Measurements from ENCODE around the gene SCYGR8.
"Not testable (repeated sequence)": the region's sequence is repeated elsewhere in the genome, so short reads cannot be mapped to it uniquely, and the experiment has no call there.

The SCYGR8 gene

DNA sequence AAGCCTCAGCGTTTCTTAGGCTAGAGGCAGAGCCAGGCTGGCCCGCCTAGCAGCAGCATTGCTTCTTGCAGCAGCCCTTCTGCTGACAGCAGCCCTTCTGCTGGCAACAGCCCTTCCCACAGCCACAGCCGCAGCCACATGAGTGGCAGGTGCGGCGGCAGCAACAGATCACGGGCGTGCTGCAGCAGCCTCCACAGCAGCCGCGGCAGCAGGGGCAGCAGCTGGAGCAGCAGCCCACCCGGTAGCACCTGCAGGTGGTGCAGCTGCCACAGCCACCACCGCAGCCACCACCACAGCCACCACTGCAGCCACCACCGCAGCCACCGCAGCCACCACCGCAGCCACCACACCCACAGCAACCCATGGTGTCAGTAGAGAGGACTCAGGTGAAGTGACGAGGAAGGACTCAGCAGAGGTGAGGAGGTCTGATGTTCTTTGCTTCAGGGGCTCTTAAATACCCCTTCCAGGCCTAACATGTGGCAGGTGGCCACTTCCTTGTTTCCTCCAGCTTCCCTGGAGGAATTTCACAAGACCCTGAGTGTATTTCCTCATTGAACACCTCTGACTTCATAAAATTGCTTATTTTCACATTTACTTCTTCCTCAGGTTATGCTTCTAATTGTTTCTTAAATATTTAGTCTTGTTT is 21.2 kb upstream of the SCYGR8 start, which contains the start of gene SCYGR6:
Gene SCYGR6, minus strand, starts transcription at position 364 of the 646 bp plus-strand sequence. Its CDS starts 0 bp downstream, at position 364.
- TF ChIP-seq, protein P1, sequence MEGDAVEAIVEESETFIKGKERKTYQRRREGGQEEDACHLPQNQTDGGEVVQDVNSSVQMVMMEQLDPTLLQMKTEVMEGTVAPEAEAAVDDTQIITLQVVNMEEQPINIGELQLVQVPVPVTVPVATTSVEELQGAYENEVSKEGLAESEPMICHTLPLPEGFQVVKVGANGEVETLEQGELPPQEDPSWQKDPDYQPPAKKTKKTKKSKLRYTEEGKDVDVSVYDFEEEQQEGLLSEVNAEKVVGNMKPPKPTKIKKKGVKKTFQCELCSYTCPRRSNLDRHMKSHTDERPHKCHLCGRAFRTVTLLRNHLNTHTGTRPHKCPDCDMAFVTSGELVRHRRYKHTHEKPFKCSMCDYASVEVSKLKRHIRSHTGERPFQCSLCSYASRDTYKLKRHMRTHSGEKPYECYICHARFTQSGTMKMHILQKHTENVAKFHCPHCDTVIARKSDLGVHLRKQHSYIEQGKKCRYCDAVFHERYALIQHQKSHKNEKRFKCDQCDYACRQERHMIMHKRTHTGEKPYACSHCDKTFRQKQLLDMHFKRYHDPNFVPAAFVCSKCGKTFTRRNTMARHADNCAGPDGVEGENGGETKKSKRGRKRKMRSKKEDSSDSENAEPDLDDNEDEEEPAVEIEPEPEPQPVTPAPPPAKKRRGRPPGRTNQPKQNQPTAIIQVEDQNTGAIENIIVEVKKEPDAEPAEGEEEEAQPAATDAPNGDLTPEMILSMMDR (IDR thresholded peaks at IDR 0.05; ENCODE audit: low read depth, low read length), result no peak
- no peak within 1 kb of the TSS for H3K4me3 ChIP-seq (ENCODE audit: low read depth, low read length)

DNA sequence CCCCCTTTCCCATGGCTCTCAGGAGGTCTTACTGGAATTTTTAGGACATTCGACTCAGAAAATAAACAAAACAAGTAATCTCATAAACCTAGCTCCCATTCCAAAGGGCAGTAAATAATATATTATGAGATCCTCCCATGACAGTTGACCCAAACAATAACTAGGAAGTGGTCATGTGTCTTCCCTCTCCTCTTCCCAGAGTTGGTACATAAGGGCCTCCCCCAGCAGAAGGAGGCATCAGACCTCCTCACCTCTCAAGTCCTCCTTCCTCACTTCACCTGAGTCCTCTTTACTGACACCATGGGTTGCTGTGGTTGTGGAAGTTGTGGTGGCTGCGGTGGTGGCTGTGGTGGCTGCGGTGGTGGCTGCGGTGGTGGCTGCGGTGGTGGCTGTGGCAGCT is 17.7 kb upstream of the SCYGR8 start, which contains the start of gene SCYGR7:
Gene SCYGR7, plus strand, starts transcription at position 301 of the 400 bp plus-strand sequence. Its CDS starts 0 bp downstream, at position 301.
- TF ChIP-seq, protein P1 (IDR thresholded peaks at IDR 0.05; ENCODE audit: low read depth, low read length), result no peak
- H3K4me3 ChIP-seq (ENCODE audit: low read depth, low read length), result no peak within 1 kb of the TSS

- TF ChIP-seq, protein P1 (IDR thresholded peaks at IDR 0.05; ENCODE audit: low read depth, low read length), result no peak
- no peak overlapping the region for H3K4me3 ChIP-seq (ENCODE audit: low read depth, low read length)
Measured at GRCh38 chr2:227739351-227739750, 6.3 kb upstream of the SCYGR8 start.

GRCh38 chr2:227740705-227741104 is 5.0 kb upstream of the SCYGR8 start:
- H3K4me3 ChIP-seq (ENCODE audit: low read depth, low read length), result not testable (repeated sequence)

- H3K4me3 ChIP-seq (ENCODE audit: low read depth, low read length), result no peak overlapping the region
- TF ChIP-seq, protein P1 (IDR thresholded peaks at IDR 0.05; ENCODE audit: low read depth, low read length), result peak; percentile 15; the same call in 1 of the 2 replicates
Measured at GRCh38 chr2:227748079-227748478, 2.4 kb downstream of the SCYGR8 start.

- H3K4me3 ChIP-seq (ENCODE audit: low read depth, low read length), result not testable (repeated sequence)
Measured at GRCh38 chr2:227756261-227756660, 10.6 kb downstream of the SCYGR8 start.

- TF ChIP-seq, protein P1 (IDR thresholded peaks at IDR 0.05; ENCODE audit: low read depth, low read length), result no peak
- H3K4me3 ChIP-seq (ENCODE audit: low read depth, low read length), result no peak overlapping the region
Measured at GRCh38 chr2:227759411-227760118, 13.9 kb downstream of the SCYGR8 start.

- TF ChIP-seq, protein P1 (IDR thresholded peaks at IDR 0.05; ENCODE audit: low read depth, low read length), result no peak
- no peak overlapping the region for H3K4me3 ChIP-seq (ENCODE audit: low read depth, low read length)
Measured at GRCh38 chr2:227761740-227762476, 16.2 kb downstream of the SCYGR8 start.

All from WI38 (cell line).